HG02571 (cell line): Measurements from ENCODE around the gene SGCD.

Source experiments
- ATAC-seq: cut with Tn5 transposase; IDR thresholded peaks from one replicate; pipeline ENCODE4 v1.9.1; 2021; ENCODE audit warnings: mild to moderate bottlenecking, moderate library complexity; ENCODE audit not compliant: unreplicated experiment

SGCD gene

DNA sequence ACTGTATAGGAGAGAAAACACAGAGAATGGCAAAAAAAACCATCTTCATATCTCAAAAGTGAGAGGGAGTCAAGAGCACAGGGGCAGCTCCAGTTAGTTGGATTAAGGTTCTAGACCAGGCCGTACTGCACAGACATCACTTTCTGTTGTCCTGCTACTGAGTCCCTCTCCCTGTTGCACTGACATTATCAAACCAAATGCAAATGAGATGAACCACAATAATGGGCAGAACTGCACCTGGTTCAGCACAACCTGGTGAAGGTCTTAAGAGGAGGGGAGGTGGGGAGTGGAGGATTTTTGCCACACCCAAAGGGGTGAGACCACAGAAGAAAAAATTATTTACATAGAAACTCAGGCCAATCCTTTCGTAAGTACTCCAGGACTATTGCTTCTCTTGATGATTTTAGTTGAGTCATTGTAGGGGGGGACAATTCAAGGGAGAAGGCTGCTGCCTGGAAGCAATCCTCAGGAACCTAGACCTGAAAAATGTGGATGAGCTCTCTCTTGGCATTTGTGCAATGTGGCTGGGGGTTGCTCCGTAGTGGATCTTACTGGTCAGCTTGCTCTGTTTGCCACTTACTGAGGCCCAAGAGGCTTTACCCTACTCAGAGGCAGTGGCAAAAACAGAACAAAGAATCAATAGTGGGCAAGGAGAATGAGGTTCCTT, 428.6 kb downstream of the SGCD start:
- no peak for ATAC-seq

DNA sequence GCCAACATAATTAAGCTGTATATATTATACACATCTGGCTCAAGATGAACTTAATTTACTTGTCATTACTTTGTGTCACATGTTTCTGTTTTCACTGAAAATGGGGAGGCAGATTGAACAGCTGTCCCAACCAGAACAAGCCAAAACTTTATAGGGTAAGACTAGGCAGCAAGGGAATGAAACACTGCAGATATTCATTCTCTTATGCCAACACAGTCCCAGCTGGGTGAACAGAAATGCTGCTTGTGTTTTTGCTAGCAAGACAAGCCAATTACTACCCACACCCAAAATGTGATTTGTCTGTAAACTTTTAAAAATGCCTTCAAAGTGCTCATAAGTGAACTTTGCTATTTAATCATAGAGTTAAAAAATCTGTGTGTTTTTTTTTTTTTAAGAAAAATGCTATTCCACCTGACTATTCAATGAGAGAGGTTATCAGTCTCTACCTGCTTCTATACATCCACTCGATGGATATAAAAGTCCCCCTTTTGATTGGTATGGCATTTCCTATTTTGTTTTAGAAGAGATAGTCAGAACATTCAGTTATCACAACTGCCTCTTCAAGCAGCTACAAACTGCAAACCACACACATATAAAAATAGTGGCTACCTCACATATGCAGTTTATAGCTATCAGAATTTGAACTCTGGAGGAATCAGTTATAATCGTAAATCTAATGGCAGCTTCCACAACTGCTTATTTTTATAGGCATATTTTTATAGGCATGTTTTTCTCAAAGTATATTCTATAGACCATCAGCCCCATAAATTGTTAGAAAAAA, 431.2 kb downstream of the SGCD start:
- ATAC-seq, result no peak

DNA sequence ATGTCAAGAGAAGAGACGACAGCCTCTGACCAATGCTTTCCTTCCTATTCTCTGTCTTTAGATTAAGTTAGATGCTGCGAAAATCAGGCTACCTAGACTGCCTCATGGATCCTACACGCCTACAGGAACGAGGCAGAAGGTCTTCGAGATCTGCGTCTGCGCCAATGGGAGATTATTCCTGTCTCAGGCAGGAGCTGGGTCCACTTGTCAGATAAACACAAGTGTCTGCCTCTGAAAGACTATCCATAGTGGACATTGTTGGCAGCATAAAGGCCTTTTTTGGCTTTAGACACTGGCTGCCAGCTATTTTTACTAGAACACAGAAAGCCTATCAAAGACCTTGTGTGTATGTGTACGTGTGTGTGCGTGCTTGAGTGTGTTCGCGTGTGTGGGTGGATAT, 432.2 kb downstream of the SGCD start:
- ATAC-seq, result no peak

DNA sequence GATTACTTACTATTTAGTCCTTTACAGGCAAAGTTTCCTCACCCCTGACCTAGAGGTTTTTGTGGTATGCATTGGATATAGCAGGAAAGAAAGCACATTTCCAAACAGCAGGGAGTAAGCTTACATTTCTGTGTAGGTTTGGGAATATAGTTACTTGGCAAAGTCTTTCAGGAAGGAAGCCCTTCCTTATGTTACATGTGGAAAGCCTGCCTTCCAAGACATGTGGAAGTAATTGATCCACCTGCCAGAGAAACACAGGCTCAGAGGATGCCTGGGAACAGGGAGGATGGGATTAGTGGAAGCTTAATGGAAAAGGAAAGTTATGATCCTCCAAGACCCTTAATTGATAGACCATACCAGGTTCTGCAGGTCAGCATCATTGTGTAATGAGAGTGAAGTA, 435.8 kb downstream of the SGCD start:
- ATAC-seq, result no peak

DNA sequence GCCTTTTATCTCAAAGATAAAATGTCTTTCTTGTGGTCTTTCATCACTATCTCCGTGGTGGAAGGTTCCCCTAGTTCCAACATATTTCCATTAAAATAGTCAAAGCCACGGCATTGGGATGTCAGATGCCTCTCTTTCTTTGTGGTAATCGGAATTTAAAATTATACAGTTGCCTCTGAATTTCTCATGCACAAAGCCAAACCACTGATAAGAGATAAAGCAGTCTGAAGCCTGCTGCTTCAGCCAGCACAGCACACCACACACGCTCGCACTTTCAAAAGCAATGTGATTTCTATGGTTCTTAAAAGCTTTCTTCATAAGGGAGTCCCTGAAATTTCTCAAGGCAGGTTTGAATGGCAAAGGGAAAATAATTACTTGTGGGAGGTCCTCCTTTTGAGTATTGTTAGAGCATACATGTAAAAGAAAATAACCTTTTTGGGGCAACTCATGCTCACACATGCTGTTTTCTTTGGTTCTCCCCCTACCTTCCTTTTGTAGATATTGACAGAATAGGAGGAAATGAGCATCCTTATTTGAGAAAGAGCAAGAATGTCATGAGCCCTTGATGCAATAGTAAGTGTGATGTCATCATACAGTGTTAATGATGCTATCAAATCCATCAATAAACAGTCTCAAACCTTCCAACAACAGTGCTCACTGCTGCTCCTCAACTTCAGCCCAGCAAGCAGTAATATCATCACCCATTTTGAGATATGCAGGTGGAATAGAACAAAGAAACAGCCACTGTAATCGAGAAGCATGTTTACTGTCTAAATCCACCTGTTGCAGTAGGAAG, 437.4 kb downstream of the SGCD start:
- no peak for ATAC-seq

DNA sequence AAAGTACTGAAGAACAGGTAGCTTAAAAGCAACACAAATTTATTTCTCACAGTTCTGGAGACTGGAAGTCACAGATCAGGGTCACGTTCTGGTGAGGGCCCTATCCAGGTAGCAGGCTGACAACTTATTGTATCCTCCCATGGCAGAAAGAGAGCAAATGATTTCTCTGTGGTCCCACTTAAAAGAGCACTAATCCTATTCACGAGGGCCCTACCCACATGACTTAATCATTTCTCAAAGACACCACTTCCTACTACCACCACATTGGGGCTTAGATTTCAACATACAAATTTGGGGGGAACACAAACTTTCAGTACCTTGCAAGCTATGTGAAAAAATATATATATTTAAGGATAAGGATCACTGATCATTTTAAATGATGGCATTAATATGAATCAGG, 447.3 kb downstream of the SGCD start:
- ATAC-seq, result no peak

DNA sequence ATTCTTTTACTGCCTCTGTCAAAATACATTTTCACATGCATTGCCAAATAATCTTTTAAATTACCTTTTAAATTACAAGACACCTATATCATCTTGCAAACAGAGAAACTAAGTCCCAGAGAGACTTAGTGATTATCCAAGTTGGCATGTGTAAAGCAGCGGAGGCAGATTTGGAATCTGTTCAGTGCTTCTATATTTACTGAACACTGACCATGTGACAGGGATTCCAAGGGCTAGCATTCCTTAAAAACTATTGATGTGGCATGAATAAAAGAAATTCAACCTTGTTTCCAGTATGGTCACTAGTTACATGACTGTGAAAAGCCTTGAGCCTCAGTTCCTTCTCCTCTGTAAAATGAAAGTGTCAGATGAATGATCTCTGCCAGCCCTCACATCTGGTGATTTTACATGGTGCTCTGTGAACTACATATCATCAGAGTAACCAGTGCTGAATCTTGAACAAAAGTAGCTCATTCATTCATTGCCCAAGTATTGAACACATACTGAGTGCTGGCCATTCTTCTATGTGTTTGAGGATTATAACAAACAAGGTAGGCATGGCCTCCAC, 451.3 kb downstream of the SGCD start:
- no peak for ATAC-seq

DNA sequence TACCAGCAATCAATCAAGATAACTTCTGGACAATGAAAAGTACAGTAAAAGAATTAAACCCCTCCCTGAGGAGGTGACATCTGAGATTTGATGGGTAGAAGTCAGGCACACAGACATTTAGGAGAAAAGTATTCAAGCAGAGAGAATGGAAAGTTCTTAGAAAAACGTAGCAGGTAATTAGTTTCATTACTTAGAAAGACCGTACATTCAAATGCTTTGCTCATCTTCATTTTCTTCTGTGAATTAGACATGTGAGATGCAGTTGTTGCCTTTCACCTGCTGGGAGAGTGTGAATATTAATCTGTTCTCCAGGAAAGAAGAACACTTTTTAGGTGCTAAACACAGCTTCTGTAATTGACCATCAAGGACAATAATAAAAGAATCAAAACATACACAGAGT, 451.8 kb downstream of the SGCD start:
- ATAC-seq, result no peak

DNA sequence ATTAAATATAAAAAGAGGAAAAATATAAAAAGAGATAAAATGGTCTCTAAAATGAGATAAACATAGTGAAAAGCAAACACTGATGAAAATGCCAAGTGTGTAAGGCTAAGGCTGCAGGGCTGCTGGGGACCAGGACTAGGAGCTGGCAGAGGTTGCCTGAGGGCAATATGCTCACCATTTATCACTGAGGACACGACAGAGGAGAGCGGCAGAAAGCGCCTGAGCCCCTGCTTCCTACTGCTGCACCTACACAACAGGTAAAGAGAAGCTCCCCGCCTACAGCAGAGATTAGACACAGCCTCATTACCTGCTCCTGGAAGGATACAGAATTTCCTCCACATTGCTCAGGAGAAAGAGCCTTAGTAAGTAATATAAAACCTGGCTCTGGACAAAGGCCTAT, 452.5 kb downstream of the SGCD start:
- ATAC-seq, result no peak

DNA sequence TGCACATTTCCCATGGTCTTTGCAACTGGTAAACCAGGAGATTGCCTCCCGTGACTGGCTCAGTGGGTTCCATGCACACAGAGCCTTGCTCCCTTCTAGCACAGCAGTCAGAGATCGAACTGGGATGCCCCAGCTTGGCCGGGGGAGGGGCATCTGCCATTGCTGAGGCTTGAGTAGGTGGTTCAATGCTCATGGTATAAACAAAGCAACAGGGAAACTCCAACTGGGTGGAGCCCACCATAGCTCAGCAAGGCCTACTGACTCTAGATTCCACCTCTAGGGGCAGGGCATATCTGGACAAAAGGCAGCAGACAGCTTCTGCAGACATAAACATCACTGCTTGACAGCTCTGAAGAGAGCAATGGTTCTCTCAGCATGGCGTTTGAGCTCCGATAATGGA, 456.1 kb downstream of the SGCD start:
- no peak for ATAC-seq

DNA sequence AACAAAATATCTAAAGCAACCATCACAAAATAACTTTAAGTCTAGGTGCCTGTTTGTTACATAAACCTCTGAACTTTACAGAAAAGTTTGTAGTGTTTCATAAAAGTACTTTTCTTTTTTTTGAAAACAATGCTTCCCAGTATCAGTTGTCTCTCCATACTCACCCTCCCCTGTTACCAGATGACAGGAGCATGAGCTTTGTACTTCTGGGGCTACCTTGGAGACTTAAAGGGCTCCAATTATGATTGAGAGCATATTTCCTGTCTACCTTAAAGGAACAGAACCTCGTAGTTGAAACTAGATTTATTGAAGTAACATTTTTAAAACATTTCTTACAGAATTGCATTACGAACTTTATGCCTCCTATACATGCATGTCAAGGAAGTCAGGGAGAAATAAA, 467.7 kb downstream of the SGCD start:
- no peak for ATAC-seq

DNA sequence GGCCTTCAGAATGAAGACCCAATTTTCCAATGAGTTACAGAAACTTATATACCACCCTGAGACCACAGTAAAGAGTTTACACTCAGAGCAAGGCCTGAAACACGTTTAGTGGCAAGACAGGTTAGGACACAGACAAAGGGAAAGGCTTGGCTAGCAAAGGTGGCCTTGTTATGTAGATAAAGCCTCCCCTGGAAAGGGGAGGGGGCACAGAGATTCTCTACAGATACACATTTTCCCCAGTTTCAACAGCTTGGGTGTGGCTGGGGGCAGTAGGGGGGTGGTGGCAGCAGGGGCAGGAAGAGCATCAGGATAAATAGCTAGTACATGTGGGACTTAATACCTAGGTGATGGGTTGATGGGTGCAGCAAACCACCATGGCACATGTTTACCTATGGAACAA, 471.2 kb downstream of the SGCD start:
- ATAC-seq, result no peak

DNA sequence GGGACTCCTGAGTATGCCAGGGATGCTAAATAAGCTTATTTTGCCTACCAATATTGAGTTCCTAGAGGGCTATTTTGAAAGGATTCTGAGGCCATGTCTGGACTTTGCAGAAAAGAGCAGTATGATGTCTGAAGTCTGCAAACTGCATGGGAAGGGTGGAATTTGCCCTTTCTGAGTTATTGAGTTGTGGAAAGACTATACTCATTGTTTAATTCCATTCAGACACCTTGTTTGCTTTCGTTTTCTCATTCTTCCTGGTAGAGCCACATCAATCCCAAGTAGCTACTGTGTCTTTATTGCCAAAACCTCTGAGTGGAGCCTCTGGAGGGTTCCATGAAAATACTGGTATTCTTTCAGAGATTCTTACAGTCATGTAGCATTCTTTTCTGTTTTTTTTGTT, 472.2 kb downstream of the SGCD start:
- no peak for ATAC-seq

DNA sequence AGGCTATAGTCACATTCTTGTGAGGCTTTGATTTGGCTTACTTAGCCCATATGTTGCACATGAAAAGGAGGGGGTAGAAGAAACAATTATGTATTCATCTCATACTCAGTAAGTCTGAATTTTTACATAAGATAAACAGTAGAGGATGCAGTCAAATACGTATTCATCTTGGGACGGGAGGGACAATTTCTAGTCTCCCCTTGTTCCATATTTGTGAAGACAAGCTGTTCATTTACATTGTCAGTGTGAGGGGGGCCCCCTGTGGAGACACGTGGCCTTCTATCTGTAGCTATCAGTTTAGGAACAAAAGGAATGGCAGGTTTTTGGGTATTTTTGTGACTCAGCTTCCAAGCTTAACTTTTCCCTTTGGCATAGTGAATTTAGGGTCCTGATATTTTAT, 474.0 kb downstream of the SGCD start:
- no peak for ATAC-seq

DNA sequence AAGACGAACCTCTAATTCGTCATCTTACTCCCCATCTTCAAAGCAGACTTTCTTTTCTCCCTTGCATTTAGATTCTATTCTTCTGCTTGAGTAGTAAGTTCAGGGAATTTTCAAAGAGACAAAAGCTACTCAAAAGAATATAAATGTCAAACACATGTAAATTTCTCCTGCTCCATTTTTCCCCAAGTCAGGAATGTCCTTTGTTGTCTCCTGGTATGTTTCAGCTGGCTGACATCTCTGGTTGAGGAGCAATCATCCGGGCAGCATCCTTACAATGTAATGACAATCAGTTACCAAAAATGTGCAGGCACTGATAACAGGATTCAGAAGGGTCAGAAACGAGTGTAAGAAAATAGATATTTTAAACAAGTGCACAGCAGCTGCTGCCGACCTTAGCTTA, 475.5 kb downstream of the SGCD start:
- ATAC-seq, result no peak

DNA sequence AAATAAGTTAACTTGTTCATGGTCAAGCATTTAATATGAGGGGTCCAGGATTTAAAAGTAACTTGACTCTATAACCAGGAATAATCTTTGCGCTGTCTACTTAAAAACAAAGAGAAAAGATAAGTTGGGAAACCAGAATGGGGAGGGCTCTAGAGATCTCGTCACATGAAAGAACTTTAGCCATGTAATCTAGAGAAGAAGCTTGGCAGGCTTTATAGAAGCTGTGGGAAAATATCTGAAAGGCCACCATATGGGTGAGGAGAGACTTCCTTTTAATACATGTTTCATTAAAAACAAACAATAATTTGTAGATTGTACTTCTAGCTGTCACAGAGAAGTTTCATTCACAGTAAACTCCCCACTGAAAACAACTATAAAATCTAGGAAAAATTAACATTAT, 476.4 kb downstream of the SGCD start:
- no peak for ATAC-seq

DNA sequence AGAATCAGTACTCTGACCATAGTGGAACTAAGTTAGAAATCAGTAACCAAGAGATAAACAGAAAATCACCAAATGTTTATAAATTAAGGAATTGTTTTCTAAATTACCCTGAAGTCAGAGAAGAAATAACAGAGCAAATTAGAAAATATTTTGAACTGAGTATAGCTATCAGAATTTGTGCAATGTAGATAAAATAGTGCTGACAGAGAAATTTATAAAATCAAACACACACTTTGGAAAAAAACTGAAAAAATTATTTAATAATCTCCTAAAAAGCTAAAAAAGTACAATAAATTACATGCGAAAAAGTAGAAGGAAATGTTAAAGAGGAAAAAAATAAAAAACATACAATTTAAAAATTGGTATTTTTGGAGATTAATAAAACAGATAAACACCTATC, 486.0 kb downstream of the SGCD start:
- ATAC-seq, result no peak

DNA sequence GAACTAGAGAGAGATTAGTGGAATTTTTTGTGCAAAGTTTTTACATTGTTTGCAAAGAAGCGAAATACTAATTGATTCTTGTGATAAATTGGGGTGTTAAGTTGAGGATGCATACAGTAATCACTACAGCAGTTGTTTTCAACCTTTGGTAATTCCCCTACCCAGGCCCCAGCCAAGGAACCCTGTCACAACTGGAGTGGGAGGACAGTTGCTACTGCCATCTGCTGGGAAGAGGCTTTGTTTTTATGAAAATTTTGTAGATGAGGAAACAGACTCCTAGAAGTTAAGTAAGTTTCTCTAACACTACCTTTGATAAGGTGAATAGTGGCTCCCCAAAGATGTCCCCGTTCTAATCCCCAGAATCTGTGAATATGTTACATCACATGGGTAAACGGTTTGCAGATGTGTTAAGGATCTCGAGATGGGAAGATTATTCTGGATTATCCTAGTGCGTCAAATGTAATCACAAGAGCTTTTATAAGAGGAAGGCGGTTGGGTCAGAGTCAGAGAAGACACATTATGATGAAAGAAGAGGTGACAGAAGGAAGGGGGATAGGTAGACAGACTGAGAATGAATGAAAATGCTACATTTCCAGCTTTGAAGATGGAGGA, 489.1 kb downstream of the SGCD start:
- ATAC-seq, result peak; percentile 59
